Measurements from ENCODE around the gene CTNNA3. TPM values are rescaled to one million over a fixed set of nuclear protein-coding genes. Genes with fewer than 3 reads are reported as not detected.

Gene CTNNA3
- total and polyA plus RNA-seq, 2 donors from 2014 or later, result 0.45 to 0.72 TPM

DNA sequence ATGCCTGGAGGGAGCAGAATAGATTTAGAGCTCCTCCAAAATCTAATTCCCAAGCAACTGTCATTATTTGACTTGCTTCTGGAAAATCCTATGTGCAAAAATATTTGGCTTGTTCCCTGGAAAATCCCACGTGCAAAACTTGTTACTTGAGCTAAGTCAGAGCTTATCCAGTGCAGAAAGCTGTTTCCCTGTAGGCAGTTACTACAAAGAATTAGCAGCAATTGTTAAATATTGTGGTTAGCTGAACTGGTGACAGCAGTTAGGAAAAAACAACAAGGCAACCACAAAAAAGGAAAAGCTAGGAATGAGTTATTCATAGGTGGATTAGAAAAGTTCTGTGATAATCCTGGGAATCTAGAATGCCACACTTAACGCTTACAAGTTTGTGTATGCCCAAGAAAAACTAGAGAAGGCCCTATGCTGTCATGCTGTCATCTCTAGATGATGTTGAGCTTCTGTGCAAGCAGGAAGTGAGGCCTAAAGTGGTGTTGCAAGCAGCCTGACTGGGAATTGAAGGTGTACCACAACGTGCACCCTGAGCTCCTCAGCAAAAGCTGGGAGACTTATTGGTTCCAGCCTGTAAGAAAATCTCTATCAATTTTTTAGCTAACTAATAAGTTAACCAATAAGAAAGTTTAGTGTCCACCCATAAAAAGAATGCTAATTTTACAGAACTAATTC is 1508.8 kb downstream of the CTNNA3 start:
- H3K36me3 ChIP-seq (ENCODE audit: control insufficient read depth in 2 of 3, insufficient read depth in 3 of 3, low read length in 3 of 3), result no peaks in the 10 kb centered on the region
- intact Hi-C loops (cut with DNase I), result no loop called here
- no peak for FAIRE-seq

DNA sequence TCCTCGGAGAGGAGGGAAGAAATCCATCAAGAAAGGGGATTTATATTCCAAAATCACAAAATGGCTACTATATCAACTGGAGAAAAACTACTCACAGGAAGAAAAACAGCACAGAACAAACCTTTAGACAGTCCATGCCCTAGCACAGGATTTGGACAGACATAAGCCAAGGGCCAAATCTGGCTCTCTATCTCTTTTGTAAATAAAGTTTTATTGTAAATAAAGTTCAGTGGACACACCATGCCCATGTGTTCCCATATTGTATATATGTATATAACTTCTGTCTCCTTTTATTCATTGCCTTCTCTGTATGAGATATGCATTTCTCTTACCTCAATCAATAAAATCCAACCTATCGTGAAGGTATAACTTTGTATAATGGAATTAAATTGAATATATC is 1513.0 kb downstream of the CTNNA3 start:
- no peak for FAIRE-seq

More for the DNA sequence above, 1508.8 kb downstream of the CTNNA3 start:
- H3K27me3 ChIP-seq (ENCODE audit: control insufficient read depth, insufficient read depth, low read length), result no peaks in the 10 kb centered on the region
- no peak for DNase-seq
- no peak overlapping the region for H3K9ac ChIP-seq (ENCODE audit: low read length in 3 of 3)
- no peaks in the 10 kb centered on the region for H3K4me1 ChIP-seq (ENCODE audit: control insufficient read depth in 2 of 3, insufficient read depth in 2 of 3, low read depth in 1 of 3, low read length in 3 of 3)
- no peak overlapping the region for H3K4me3 ChIP-seq (ENCODE audit: low read length in 3 of 3)
- TF ChIP-seq, protein P1, sequence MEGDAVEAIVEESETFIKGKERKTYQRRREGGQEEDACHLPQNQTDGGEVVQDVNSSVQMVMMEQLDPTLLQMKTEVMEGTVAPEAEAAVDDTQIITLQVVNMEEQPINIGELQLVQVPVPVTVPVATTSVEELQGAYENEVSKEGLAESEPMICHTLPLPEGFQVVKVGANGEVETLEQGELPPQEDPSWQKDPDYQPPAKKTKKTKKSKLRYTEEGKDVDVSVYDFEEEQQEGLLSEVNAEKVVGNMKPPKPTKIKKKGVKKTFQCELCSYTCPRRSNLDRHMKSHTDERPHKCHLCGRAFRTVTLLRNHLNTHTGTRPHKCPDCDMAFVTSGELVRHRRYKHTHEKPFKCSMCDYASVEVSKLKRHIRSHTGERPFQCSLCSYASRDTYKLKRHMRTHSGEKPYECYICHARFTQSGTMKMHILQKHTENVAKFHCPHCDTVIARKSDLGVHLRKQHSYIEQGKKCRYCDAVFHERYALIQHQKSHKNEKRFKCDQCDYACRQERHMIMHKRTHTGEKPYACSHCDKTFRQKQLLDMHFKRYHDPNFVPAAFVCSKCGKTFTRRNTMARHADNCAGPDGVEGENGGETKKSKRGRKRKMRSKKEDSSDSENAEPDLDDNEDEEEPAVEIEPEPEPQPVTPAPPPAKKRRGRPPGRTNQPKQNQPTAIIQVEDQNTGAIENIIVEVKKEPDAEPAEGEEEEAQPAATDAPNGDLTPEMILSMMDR (IDR thresholded peaks at IDR 0.05; ENCODE audit: borderline replicate concordance, extremely low read depth, insufficient read depth), result no peak
- no peaks in the 10 kb centered on the region for H3K9me3 ChIP-seq (ENCODE audit: control insufficient read depth in 2 of 3, insufficient read depth in 1 of 3, low read length in 3 of 3)
- H3K27ac ChIP-seq (ENCODE audit: low read depth in 2 of 2, low read length in 2 of 2), result no peak overlapping the region

DNA sequence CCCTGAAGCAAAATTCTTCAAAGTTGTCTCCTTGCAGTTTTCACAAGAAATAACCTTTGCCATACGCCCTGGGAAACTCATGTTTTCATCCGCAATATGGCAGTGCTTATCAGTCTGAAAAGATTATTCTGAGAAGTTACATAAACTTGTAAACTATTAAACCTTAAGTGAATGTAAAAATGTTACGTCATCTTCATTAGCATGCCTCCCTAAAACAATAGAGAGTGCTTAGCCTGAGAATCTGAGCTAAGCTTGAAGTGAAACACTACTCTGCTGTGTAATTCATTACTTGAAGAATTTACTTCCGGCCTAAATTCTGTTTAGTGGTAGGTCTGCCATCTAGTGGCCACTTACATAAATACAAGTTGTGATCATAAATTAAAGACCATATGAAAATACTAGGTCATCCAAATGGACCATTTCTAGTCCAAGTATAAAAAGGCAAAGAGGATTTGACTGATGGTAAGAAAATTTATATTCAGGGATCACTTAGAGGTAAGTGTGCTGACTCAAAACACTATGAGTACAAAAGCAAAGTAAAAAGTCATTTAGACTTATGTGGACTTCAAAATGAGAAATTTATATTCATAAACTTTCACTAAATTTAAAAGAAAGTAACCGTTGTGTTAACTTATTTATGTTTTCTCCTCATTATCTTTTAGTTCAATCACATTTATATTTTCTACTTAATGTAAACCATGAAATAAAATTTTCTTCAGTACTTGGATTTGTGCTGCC is 1515.2 kb downstream of the CTNNA3 start:
- DNase-seq (peak in 2 of 5 donors; percentile 79 to 82), FAIRE-seq (peak; percentile 98)
- Histone ChIP-seq H3K27me3 (ENCODE audit: control insufficient read depth, insufficient read depth, low read length) (no peaks in the 10 kb centered on the region), H3K9me3 (ENCODE audit: control insufficient read depth in 2 of 3, insufficient read depth in 1 of 3, low read length in 3 of 3) (no peaks in the 10 kb centered on the region), H3K9ac (ENCODE audit: low read length in 3 of 3) (no peak overlapping the region), H3K4me1 (ENCODE audit: control insufficient read depth in 2 of 3, insufficient read depth in 2 of 3, low read depth in 1 of 3, low read length in 3 of 3) (no peaks in the 10 kb centered on the region), H3K27ac (ENCODE audit: low read depth in 2 of 2, low read length in 2 of 2) (no peak overlapping the region), H3K36me3 (ENCODE audit: control insufficient read depth in 2 of 3, insufficient read depth in 3 of 3, low read length in 3 of 3) (no peaks in the 10 kb centered on the region), H3K4me3 (ENCODE audit: low read length in 3 of 3) (peak overlapping the region in 1 of 3 donors; percentile 1)
- TF ChIP-seq, protein P1 (IDR thresholded peaks at IDR 0.05; ENCODE audit: borderline replicate concordance, extremely low read depth, insufficient read depth), result peak; percentile 44
- intact Hi-C loops (cut with DNase I), result no loop called here

More for the DNA sequence above, 1513.0 kb downstream of the CTNNA3 start:
- H3K27me3 ChIP-seq (ENCODE audit: control insufficient read depth, insufficient read depth, low read length), result no peaks in the 10 kb centered on the region
- no peaks in the 10 kb centered on the region for H3K36me3 ChIP-seq (ENCODE audit: control insufficient read depth in 2 of 3, insufficient read depth in 3 of 3, low read length in 3 of 3)
- H3K27ac ChIP-seq (ENCODE audit: low read depth in 2 of 2, low read length in 2 of 2), result no peak overlapping the region
- no peak for DNase-seq
- no peaks in the 10 kb centered on the region for H3K4me1 ChIP-seq (ENCODE audit: control insufficient read depth in 2 of 3, insufficient read depth in 2 of 3, low read depth in 1 of 3, low read length in 3 of 3)
- H3K4me3 ChIP-seq (ENCODE audit: low read length in 3 of 3), result no peak overlapping the region
- H3K9me3 ChIP-seq (ENCODE audit: control insufficient read depth in 2 of 3, insufficient read depth in 1 of 3, low read length in 3 of 3), result no peaks in the 10 kb centered on the region
- intact Hi-C loops (cut with DNase I), result no loop called here
- TF ChIP-seq, protein P1 (IDR thresholded peaks at IDR 0.05; ENCODE audit: borderline replicate concordance, extremely low read depth, insufficient read depth), result no peak
- H3K9ac ChIP-seq (ENCODE audit: low read length in 3 of 3), result no peak overlapping the region

All from kidney (tissue), 14 donors.